Hindlimb muscle (tissue), 1 donor: ENCODE data around the gene EPHA4. TPM values are rescaled to one million over a fixed set of nuclear protein-coding genes. Genes with fewer than 3 reads are reported as not detected.

Experiments
- DNase-seq: peaks from one replicate; pipeline ENCODE4 v3.0.0-alpha.2; 2013
- polyA plus RNA-seq: library from polyadenylated mRNA; unstranded; fragments of 120-200 nt; gene quantifications from one replicate; pipeline ENCODE4 v1.2.1, GENCODE V29; 2013; ENCODE audit not compliant: insufficient read length

EPHA4 gene
- polyA plus RNA-seq, 1 donor: 12.2 TPM

DNA sequence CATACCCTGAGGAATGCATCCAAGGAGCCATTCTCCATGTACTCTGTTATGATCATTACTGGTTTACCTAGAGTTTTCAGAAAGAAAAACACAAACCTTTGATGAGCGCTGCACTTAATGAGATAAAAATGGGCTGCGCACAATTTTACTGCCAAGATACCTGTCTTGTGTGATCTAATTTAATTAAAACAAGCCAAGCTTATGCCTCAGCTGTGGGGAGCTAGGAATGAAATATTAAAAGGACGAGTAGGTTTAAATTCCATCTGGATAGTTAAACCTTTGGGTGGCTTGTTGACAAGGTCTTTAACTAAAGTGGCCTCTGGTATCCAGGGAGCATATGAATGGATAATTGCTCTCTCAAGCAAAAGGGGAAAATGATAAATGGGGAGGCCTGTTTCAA, 135.0 kb downstream of the EPHA4 start:
- DNase-seq: no peak

DNA sequence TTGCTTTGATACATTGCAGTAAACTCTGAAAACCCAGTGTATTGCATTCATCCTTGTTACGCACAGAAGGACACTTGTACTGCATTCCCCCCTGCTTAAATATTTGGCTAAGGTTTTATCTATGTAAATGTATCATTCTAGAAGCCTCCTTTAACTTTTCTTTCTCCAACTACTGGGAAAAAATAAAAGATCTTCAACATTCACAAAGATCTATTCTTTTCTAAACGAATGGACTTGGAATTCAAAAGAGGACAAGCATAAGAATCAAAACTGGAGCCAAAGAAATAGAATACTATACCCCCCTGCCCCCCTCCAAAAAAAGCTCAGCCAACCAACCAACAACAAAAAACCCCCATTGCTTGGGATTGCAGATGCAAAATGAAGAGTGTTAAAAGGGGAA, 136.9 kb downstream of the EPHA4 start:
- DNase-seq: no peak

DNA sequence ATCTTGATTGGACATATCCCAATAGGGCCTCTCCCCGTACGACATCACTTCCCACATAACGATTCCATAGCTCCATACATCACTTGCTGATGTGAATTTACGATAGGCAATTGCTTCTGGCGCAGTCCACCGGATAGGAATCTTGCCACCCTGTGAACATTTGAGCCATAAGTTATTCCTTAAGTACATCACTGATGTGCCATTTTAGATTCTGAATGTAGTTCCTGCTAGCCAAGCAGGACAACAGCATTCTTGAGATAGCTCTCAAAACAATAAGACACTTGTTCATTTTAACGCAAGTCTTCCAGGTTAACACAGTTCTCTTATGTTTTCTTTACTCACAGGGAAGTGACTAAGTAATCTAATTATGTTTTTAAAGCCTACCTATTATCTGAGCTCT, 138.0 kb downstream of the EPHA4 start:
- no peak for DNase-seq

DNA sequence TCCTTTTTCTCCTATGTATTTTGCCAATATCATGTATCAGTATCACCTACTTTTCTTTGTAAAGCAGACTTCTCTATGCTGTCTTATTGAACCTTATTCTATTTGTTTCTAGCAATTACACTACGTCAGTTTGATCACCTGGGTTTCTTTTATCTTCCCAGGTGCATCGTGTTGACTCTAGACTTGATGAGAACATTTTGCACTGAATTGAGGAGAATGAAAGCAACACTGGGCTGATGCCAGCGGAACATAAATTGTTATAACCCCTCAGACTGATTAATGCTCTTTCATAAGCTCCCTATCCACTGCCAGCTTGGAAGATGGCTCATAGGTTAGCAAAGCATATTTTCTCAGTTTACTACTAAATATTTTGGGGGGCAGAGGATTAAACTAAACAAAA, 140.6 kb downstream of the EPHA4 start:
- no peak for DNase-seq

DNA sequence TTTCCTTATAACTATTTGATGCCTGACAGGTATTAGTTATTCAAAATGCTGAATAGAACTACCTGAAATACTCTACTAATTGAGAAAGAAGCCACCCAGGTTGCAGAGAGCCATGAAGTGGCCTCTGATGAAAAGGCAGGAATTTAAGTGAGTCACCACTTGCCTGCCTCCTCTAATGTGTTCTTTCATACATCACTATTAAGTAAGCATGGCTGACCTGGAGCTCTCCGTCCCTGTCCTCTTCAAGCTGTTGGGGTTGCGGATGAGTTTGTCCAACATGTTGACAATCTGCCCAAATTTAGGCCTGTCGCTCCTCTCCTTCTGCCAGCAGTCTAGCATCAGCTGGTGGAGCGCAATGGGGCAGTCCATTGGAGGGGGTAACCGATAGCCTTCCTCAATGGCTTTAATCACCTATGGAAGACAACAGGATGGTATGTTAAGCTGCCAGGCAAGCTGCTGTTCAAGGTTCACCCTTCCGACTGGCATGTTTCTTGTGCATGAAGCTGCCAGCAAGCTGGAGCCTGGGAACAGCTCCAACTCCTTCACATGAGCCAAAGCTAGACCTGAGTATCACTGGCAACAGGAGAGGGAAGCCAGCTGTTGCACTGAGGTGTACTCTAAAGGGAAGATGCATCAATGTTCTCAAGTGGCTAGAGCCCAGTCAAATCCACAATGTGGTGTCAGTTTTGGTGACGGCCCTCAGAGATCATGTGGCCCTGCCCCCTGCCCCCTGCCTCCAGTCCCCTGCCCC, 142.2 kb downstream of the EPHA4 start:
- no peak for DNase-seq

DNA sequence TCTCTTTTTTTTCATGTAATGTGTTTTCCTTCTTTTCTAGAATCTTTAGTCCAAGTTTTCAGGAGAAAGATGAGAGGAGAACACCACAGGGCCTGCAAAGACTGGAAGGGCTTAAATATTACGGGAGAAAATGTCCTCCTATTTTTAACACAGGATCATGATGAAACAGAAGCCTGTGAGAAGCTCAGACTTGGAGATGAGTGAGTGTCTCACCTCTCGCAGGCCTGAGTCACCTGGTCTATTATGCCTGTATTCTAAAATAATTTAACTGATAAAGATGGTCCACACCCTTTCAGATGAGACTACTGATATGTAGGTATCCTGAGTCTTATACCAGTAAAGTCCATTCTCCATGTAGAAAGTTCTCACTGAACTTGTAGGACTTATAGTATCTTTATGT, 143.2 kb downstream of the EPHA4 start:
- DNase-seq: no peak

- DNase-seq: no peak
These were observed 145.2 kb downstream of the EPHA4 start for GRCh38 chr2:221426929-221427328.

- DNase-seq: no peak
These were observed 146.2 kb downstream of the EPHA4 start for GRCh38 chr2:221425891-221426290.

DNA sequence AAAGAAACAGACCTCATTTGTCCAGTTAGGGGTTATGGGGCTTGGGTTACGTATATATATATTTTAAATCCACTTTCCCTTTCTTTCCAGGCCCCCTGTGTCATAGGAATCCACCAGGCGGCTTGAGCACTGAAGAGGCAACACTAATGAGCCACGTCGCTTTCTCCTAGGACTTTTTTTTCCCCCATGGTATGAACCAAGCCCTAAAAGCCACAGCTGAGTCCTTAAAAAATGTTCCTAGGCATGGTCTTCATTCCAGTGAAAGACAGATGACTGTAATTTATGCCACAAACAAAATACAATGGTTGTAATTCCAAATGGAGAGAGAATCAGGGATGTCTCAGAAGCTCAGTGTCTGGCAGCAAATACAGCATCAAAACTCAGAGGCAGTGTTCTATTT, 146.8 kb downstream of the EPHA4 start:
- DNase-seq: no peak

GRCh38 chr2:221423210-221423804, 148.8 kb downstream of the EPHA4 start:
- DNase-seq: peak; percentile 15

GRCh38 chr2:221422516-221423209, 149.4 kb downstream of the EPHA4 start:
- no peak for DNase-seq

- DNase-seq: no peak
These were observed 151.9 kb downstream of the EPHA4 start for GRCh38 chr2:221420245-221420644.

DNA sequence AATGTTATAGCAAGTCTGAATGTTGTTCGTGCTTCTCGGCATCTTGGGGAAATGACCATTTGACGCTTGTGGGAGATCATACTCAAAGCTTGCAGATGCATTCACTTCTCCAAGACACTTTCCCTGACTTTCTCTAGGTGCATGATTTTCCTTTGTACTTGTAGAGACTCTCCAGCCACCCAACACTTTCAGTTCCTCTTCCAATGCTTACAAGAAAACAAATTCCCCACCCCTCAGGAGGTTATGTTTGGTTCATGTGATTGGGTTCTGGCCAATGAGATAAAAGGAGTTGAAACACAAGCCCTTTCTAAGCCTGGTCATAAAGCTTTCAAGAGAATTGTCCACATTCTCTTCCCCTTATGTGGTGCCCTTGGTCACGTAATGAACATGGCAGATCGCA, 156.3 kb downstream of the EPHA4 start:
- DNase-seq: no peak

GRCh38 chr2:221412978-221413377, 159.1 kb downstream of the EPHA4 start:
- no peak for DNase-seq

- no peak for DNase-seq
These were observed 161.6 kb downstream of the EPHA4 start for GRCh38 chr2:221410487-221410886.

DNA sequence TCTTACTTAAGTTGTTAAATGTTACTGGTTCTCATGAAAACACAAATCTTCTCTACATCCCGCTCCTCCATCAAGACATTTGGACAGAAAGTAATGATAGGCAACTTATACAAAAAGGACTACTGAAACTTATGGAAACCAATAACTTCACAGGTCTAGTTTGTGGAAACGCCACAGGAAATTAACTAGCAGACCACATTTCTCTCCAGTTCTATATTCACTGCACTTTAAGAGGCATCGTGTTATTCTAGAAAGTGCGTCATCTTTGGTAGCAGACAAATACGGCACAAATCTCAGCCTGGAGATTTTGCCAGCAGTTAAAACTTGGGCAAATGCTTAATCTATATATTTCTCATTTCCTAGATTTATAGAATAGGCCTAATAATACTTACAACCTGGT, 164.3 kb downstream of the EPHA4 start:
- DNase-seq: no peak

DNA sequence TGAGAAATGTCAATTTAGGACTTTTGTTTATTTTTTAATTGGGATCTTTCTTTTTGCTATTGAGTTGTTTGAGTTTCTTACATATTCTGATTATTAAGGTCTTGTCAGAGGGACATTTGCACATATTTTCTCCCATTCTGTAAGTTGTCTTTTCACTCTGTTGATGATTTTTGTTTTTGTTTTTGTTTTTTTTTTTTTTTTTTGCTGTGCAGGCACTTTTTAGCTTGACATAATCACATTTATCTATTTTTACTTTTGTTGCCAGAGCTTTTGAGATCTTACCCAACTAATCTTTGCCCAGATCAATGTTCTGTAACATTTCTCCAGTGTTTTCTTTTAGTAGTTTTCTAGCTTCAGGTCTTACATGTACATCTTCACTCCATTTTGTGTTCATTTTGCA, 166.6 kb downstream of the EPHA4 start:
- DNase-seq: no peak

GRCh38 chr2:221402072-221402471, 170.0 kb downstream of the EPHA4 start:
- DNase-seq: no peak

- no peak for DNase-seq
These were observed 171.7 kb downstream of the EPHA4 start for GRCh38 chr2:221400411-221400810.

DNA sequence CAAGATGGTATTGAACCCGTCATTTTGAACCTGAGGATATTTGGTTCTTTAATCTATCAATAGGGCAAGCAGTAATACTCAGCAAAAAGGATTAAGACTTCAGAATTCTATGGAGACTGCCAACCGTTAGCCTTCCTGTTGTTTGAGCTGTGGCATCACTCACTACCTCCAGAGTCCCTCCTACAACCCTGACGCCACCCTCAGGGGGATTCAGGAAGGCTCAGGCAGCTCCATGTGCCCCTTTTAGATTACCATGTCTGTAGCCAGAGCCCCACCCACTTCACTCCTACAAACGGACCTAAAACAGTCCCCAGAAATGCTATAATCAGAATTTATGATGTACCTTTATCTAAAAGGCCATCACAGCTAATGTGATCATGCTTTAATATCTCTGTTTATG, 172.9 kb downstream of the EPHA4 start:
- no peak for DNase-seq

- no peak for DNase-seq
These were observed 174.9 kb downstream of the EPHA4 start for GRCh38 chr2:221397187-221397586.

- DNase-seq: no peak
These were observed 179.7 kb downstream of the EPHA4 start for GRCh38 chr2:221392228-221392881.

GRCh38 chr2:221390878-221391277, 181.2 kb downstream of the EPHA4 start:
- DNase-seq: no peak
